HG03135 (cell line): ENCODE data around the gene ZNF440.
"Not testable (repeated sequence)": the region's sequence is repeated elsewhere in the genome, so short reads cannot be mapped to it uniquely, and the experiment has no call there.

Experiments used
- ATAC-seq: cut with Tn5 transposase; IDR thresholded peaks from one replicate; pipeline ENCODE4 v1.9.1; 2021; ENCODE audit warnings: mild to moderate bottlenecking, moderate library complexity; ENCODE audit not compliant: unreplicated experiment

Gene ZNF440

DNA sequence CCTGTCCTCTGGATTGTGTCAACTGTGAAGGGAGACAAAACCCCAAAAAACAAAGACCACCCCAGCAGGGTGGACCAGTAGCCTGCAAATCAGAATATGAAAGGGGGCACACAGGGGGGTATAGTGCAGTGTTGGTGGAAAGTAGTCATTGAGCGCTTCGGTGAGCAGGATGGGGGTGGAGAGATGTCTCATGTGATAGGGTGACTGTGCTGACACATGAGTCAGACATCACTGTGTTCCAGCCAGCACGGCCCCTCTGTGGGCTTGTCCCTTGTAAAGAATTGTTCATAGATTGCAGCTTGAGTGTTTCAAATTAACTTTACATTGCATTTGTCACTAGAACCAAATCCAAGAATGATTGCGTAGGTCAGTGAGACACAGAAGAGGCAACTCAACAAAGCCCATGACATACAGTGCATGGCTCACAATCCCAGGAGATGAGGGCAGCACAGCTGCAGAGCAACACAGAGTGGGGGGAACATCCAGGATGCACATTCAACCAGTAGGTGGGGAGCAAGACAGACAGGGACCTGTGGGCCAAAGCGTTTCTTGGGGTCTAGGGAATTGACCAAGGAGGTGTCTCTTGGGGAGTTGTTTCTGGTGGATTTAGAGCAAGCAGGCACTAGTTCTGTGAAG, 7.5 kb downstream of the ZNF440 start:
- no peak for ATAC-seq

- ATAC-seq = not testable (repeated sequence)
These were observed 15.1 kb downstream of the ZNF440 start for GRCh38 chr19:11828957-11829876.

DNA sequence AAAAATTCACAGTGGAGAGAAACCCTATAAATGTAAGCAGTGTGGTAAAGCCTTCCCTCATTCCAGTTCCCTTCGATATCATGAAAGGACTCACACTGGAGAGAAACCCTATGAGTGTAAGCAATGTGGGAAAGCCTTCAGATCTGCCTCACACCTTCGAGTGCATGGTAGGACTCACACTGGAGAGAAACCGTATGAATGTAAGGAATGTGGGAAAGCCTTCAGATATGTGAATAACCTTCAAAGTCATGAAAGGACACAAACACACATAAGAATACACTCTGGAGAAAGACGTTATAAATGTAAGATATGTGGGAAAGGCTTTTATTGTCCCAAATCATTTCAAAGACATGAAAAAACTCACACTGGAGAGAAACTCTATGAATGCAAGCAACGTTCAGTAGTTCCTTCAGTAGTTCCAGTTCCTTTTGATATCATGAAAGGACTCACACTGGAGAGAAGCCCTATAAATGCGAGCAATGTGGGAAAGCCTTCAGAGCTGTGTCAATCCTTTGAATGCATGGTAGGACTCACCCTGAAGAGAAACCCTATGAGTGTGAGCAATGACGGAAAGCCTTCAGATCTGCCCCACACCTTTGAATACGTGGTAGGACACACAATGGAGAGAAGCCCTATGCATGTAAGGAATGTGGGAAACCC, 18.3 kb downstream of the ZNF440 start:
- ATAC-seq = no peak

GRCh38 chr19:11833541-11833940, 19.5 kb downstream of the ZNF440 start:
- ATAC-seq = no peak

DNA sequence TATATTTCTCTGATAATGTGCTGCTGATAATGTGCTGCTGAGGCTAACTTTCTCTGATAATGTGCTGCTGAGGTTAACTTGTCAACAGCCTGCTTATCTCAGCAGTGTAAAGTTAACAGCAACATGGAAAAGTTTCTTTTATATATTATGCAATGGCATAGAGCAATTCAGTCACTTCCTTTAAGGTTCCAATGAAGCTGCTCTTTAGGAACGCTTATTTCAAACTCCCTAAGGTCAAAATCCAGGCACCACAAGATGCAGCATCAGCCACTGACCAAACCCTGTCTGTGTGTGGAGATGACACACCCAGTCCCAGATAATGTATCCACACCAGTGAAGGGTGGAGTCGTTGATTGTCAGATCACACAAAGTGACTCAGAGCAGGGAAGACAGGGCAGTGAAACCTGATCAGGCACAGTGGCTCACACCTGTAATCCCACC, 21.6 kb downstream of the ZNF440 start:
- ATAC-seq = not testable (repeated sequence)

DNA sequence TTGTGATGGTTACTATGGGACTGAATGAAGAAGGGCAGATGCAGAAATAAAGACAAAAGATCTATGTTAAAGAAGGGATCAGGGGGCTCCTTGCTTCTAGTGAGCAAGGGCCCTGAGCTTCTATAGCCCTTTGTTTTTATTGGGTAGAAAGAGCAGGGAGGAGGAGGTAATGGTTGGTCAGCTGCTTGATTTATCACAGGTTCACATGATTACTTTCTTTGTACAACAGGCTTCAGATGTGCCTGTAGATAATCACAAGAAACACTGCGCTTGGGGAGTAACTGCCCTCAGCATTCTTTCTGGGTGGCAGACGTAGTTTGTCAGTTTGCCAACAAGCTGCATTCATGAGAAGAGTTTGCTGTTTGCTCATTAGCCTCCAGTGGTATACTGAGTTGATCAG, 29.6 kb downstream of the ZNF440 start:
- ATAC-seq = no peak

GRCh38 chr19:11847615-11848014, 33.5 kb downstream of the ZNF440 start:
- ATAC-seq = not testable (repeated sequence)

GRCh38 chr19:11848200-11848593, 34.1 kb downstream of the ZNF440 start:
- ATAC-seq = no peak

GRCh38 chr19:11848594-11849469, 34.8 kb downstream of the ZNF440 start, which contains the start of gene ZNF439:
Gene ZNF439 (plus strand): TSS chr19:11848726. CDS start chr19:11848868, 142 bp downstream.
- ATAC-seq = peak; percentile 75

GRCh38 chr19:11850289-11850688, 36.2 kb downstream of the ZNF440 start:
- not testable (repeated sequence) for ATAC-seq

DNA sequence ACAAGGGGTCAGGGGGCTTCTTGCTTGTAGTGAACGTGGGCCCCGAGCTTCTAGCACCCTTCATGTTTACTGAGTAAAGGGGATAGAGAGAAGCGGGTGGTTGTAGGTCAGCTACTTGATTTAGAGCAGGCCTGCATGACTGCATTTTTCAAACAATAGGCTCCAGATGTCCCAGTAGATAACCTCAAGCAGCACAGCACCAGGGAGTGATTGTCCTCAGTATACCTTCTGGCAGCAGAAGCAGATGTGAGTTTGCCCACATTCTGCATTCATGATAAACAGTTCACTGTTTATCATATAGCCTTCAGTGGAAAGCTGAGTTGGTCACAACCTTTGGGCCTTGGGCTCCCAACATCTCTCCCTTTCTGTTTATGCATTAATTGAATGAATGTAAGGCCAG, 39.3 kb downstream of the ZNF440 start:
- no peak for ATAC-seq

DNA sequence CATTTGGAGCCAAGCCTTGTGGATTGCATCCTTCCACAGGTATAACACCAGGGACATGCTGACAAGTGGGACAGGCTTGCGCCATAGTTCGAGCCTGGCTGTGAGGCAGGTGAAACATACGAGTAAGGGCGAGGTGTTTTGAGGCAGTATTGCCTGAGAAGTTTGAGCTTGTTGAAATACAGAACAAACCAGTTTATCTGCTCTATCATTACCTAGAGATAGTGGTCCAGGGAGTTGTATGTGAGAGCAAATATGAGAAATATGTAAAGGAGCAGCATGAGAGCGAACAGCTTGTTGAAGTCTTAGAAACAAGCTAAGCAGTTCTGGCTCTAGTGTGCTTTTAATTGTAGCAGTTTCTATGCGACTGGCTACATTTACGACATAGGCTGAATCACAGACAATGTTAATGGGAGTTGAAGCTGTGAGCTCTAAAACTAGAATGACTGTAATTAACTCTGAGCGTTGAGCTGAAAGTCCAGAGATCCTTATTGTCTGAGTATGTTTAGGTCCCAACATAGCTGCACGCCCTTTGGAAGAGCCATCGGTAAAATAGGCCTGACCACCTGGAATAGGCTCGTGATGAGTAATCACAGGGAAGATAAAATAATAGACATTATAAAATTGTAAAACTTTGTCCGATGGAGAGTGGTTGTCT, 42.6 kb downstream of the ZNF440 start:
- no peak for ATAC-seq

- ATAC-seq = no peak
These were observed 46.6 kb downstream of the ZNF440 start for GRCh38 chr19:11860721-11861120.

GRCh38 chr19:11861301-11861700, 47.2 kb downstream of the ZNF440 start:
- no peak for ATAC-seq

DNA sequence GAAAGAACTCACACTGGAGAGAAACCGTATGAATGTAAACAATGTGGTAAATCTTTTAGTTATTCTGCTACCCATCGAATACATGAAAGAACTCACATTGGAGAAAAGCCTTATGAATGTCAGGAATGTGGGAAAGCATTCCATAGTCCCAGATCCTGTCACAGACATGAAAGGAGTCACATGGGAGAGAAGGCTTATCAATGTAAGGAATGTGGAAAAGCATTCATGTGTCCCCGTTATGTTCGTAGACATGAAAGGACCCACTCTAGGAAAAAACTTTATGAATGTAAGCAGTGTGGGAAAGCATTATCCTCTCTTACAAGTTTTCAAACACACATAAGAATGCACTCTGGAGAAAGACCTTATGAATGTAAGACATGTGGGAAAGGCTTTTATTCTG, 53.7 kb downstream of the ZNF440 start:
- not testable (repeated sequence) for ATAC-seq

DNA sequence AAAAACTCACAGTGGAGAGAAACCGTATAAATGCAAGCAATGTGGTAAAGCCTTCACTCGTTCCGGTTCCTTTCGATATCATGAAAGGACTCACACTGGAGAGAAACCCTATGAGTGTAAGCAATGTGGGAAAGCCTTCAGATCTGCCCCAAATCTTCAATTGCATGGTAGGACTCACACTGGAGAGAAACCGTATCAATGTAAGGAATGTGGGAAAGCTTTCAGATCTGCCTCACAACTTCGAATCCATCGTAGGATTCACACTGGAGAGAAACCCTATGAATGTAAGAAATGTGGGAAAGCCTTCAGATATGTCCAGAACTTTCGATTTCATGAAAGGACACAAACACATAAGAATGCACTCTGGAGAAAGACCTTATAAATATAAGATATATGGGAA, 54.1 kb downstream of the ZNF440 start:
- ATAC-seq = no peak

GRCh38 chr19:11872624-11873023, 58.6 kb downstream of the ZNF440 start:
- ATAC-seq = no peak

- no peak for ATAC-seq
These were observed 59.7 kb downstream of the ZNF440 start for GRCh38 chr19:11873762-11874161.

GRCh38 chr19:11879687-11880266, 65.7 kb downstream of the ZNF440 start:
- not testable (repeated sequence) for ATAC-seq

- no peak for ATAC-seq
These were observed 66.5 kb downstream of the ZNF440 start for GRCh38 chr19:11880598-11880997.
